Osteoblast (primary cell): ENCODE measurements around the gene DACH1. TPM values are rescaled to one million over a fixed set of nuclear protein-coding genes. Genes with fewer than 3 reads are reported as not detected.

Experiments used
- DNase-seq: peaks from one replicate; pipeline ENCODE4 v3.0.0; 2011; ENCODE audit warnings: low spot score, mixed read lengths; ENCODE audit not compliant: insufficient read length; ENCODE audit errors: missing footprints
- H2AFZ ChIP-seq: 2 replicates; pipeline ENCODE4 v1.6.0; 2011; ENCODE audit warnings: mild to moderate bottlenecking, low read length
- H3K27ac ChIP-seq: 2 replicates; pipeline ENCODE4 v1.5.1; 2011; ENCODE audit warnings: mild to moderate bottlenecking, low read depth, low read length, moderate library complexity
- H3K27me3 ChIP-seq: 2 replicates; pipeline ENCODE4 v1.6.0; 2012; ENCODE audit warnings: mild to moderate bottlenecking, control low read depth, inconsistent platforms, low read length, moderate library complexity; ENCODE audit not compliant: insufficient read depth
- H3K36me3 ChIP-seq: 2 replicates; pipeline ENCODE4 v1.5.1; 2011; ENCODE audit warnings: mild to moderate bottlenecking, low read length, control low read depth, moderate library complexity; ENCODE audit not compliant: insufficient read depth
- H3K4me1 ChIP-seq: 2 replicates; pipeline ENCODE4 v1.5.1; 2011; ENCODE audit warnings: mild to moderate bottlenecking, low read length, control low read depth, moderate library complexity; ENCODE audit not compliant: insufficient read depth
- H3K4me2 ChIP-seq: 2 replicates; pipeline ENCODE4 v1.6.0; 2011; ENCODE audit warnings: mild to moderate bottlenecking, low read length; ENCODE audit not compliant: insufficient read depth
- H3K4me3 ChIP-seq: fragments of 200-600 bp; sonication (generic); 3 replicates; pipeline ENCODE4 v1.5.1; 2012; ENCODE audit warnings: mild to moderate bottlenecking, low read length, inconsistent platforms; ENCODE audit not compliant: insufficient read depth
- H3K79me2 ChIP-seq: 2 replicates; pipeline ENCODE4 v1.6.0; 2012; ENCODE audit warnings: mild to moderate bottlenecking, low read length, control low read depth, inconsistent platforms; ENCODE audit not compliant: insufficient read depth
- H3K9me3 ChIP-seq: 2 replicates; pipeline ENCODE4 v1.5.1; 2011; ENCODE audit warnings: low read depth, low read length, control low read depth
- H4K20me1 ChIP-seq: 2 replicates; pipeline ENCODE4 v1.6.0; 2012; ENCODE audit warnings: mild to moderate bottlenecking, low read length, control low read depth; ENCODE audit not compliant: insufficient read depth
- CTCF ChIP-seq: IDR thresholded peaks from 2 replicates; pipeline ENCODE4 v1.5.1; 2011; ENCODE audit warnings: mild to moderate bottlenecking, low read depth, low read length, moderate library complexity; ENCODE audit errors: extremely low read depth
- total RNA-seq: library from RNA; depleted of rRNA; stranded (reverse); fragments of >200 nt; gene quantifications from 2 replicates; pipeline ENCODE4 v1.2.3, GENCODE V29; 2012

The DACH1 gene
- total RNA-seq, 1 donor = not detected

- H3K4me1 ChIP-seq = no peaks in the 10 kb centered on the region
- TF ChIP-seq CTCF = no peak
- H3K4me2 ChIP-seq = no peak overlapping the region
- no peak for DNase-seq
- no peaks in the 10 kb centered on the region for H3K36me3 ChIP-seq
- H3K79me2 ChIP-seq = no peaks in the 10 kb centered on the region
- peaks cover 21% of the 10 kb centered on the region for H3K27me3 ChIP-seq
- H3K9me3 ChIP-seq = no peaks in the 10 kb centered on the region
- H3K27ac ChIP-seq = no peak overlapping the region
- H4K20me1 ChIP-seq = no peaks in the 10 kb centered on the region
- H2AFZ ChIP-seq = no peak overlapping the region
- no peak overlapping the region for H3K4me3 ChIP-seq
Observed at GRCh38 chr13:71861769-71862458, 5.1 kb downstream of the DACH1 start.

- Histone ChIP-seq H3K9me3 (no peaks in the 10 kb centered on the region), H3K4me2 (no peak overlapping the region), H3K4me1 (no peaks in the 10 kb centered on the region), H3K36me3 (no peaks in the 10 kb centered on the region), H4K20me1 (no peaks in the 10 kb centered on the region), H3K79me2 (no peaks in the 10 kb centered on the region), H2AFZ (no peak overlapping the region), H3K27me3 (peaks cover 17% of the 10 kb centered on the region), H3K4me3 (no peak overlapping the region), H3K27ac (no peak overlapping the region)
- DNase-seq = no peak
- no peak for TF ChIP-seq CTCF
Observed at GRCh38 chr13:71860547-71861138, 6.4 kb downstream of the DACH1 start.

GRCh38 chr13:71858647-71859046 lies 8.4 kb downstream of the DACH1 start:
- Histone ChIP-seq H3K27me3 (no peaks in the 10 kb centered on the region), H3K9me3 (no peaks in the 10 kb centered on the region), H3K27ac (no peak overlapping the region), H3K4me2 (no peak overlapping the region), H3K79me2 (no peaks in the 10 kb centered on the region), H3K4me3 (no peak overlapping the region), H3K36me3 (no peaks in the 10 kb centered on the region), H3K4me1 (no peaks in the 10 kb centered on the region), H2AFZ (no peak overlapping the region), H4K20me1 (no peaks in the 10 kb centered on the region)
- DNase-seq = no peak
- no peak for TF ChIP-seq CTCF

- DNase-seq = no peak
- no peak for TF ChIP-seq CTCF
- Histone ChIP-seq H3K4me2 (no peak overlapping the region), H3K36me3 (no peaks in the 10 kb centered on the region), H3K27me3 (no peaks in the 10 kb centered on the region), H3K4me1 (no peaks in the 10 kb centered on the region), H2AFZ (no peak overlapping the region), H3K79me2 (no peaks in the 10 kb centered on the region), H3K27ac (no peak overlapping the region), H3K4me3 (no peak overlapping the region), H4K20me1 (no peaks in the 10 kb centered on the region), H3K9me3 (no peaks in the 10 kb centered on the region)
Observed at GRCh38 chr13:71856548-71857043, 10.4 kb downstream of the DACH1 start.
